MCF 10A (cell line): ENCODE results near the gene ADGRL3. TPM values are rescaled to one million over a fixed set of nuclear protein-coding genes. Genes with fewer than 3 reads are reported as not detected.

ENCODE experiments used
- BruUV-seq: library from RNA; stranded (reverse); fragments of 400-500 nt; replicated peaks from 2 replicates; lab custom pipeline; 2021; lab: Mats Ljungman, UMichigan
- CTCF ChIA-PET: fragments of 300-600 bp; sonication (Branson Sonifier 250); formaldehyde crosslinking; extraction: SDS; loops from one replicate; lab custom pipeline; 2021; ENCODE audit warnings: antibody characterized with exemption, inconsistent platforms; lab: Yijun Ruan, JAX
- POLR2A ChIA-PET: fragments of 300-600, 350-650 bp; sonication (Branson Sonifier 250); formaldehyde crosslinking; extraction: SDS; loops from one replicate; lab custom pipeline; 2020; ENCODE audit warnings: antibody characterized with exemption, inconsistent platforms; lab: Yijun Ruan, JAX
- DNase-seq: peaks from one replicate; pipeline ENCODE4 v3.0.0-alpha.2; 2018; ENCODE audit not compliant: unreplicated experiment
- H3K27ac Mint-ChIP-seq: one replicate; pipeline ENCODE4 v1.8.0; 2022; ENCODE audit warnings: mild to moderate bottlenecking, low read depth, mixed read lengths; ENCODE audit not compliant: unreplicated experiment
- H3K27me3 Mint-ChIP-seq: one replicate; pipeline ENCODE4 v1.8.0; 2022; ENCODE audit warnings: mixed read lengths; ENCODE audit not compliant: insufficient read depth, unreplicated experiment
- H3K36me3 Mint-ChIP-seq: one replicate; pipeline ENCODE4 v1.8.0; 2022; ENCODE audit warnings: mild to moderate bottlenecking, moderate library complexity, mixed read lengths; ENCODE audit not compliant: insufficient read depth, unreplicated experiment
- H3K4me1 Mint-ChIP-seq: one replicate; pipeline ENCODE4 v1.8.0; 2022; ENCODE audit warnings: mixed read lengths; ENCODE audit not compliant: insufficient read depth, unreplicated experiment
- H3K4me3 Mint-ChIP-seq: one replicate; pipeline ENCODE4 v1.8.0; 2022; ENCODE audit warnings: mild to moderate bottlenecking, moderate library complexity, mixed read lengths; ENCODE audit not compliant: unreplicated experiment
- H3K9me3 Mint-ChIP-seq: one replicate; pipeline ENCODE4 v1.8.0; 2022; ENCODE audit warnings: mixed read lengths; ENCODE audit not compliant: unreplicated experiment
- intact Hi-C: fragments of 100-400 bp; cut with micrococcal nuclease; formaldehyde crosslinking; loops from 2 replicates; pipeline ENCODE4 v1.14.1; 2022
- total RNA-seq: library from RNA; stranded (reverse); gene quantifications from 2 replicates; pipeline ENCODE4 v1.2.3, GENCODE V29; 2022
- TF ChIP-seq, protein P1 (sequence below): fragments of 200-600 bp; IDR thresholded peaks from one replicate; pipeline ENCODE4 v1.8.0; 2022; ENCODE audit warnings: antibody characterized with exemption, mild to moderate bottlenecking; ENCODE audit not compliant: unreplicated experiment

ADGRL3 gene
- total RNA-seq, 1 experiment from 2014 or later: 3.6 TPM

DNA sequence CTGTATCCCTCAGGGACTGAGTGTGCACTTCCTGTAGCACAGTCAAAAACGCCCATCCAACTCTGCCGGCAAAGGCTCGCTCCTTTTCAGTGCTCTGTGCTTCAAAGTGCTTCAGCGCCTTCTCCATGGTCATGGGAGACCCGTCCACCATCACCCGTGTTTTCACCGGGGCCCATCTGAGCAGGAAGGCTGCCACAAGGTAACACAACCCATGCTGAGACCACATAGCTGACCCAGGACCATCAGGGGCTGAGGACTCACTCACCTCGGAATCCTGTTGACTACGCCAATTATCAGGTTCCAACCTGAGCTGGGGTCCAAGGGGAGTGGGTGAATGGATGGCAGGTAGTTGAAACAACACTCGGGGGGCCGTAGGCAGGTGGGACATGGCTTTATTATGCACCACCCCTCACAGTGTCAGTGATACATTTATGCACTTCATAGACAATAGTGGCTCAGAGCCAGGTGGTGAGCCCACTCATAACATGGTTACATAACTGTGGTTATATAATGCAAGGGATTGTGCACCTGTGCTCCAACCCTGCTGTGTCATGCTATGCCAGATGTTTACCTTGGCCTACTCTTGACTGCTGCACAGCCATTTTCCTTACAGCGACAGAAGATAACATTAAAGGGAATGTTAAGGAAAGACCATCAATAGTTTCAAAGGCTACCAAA lies 227.8 kb downstream of the ADGRL3 start:
- DNase-seq: peak; percentile 80
- H3K27me3 Mint-ChIP-seq: no peaks in the 10 kb centered on the region
- no peaks in the 10 kb centered on the region for H3K36me3 Mint-ChIP-seq
- TF ChIP-seq, protein P1, sequence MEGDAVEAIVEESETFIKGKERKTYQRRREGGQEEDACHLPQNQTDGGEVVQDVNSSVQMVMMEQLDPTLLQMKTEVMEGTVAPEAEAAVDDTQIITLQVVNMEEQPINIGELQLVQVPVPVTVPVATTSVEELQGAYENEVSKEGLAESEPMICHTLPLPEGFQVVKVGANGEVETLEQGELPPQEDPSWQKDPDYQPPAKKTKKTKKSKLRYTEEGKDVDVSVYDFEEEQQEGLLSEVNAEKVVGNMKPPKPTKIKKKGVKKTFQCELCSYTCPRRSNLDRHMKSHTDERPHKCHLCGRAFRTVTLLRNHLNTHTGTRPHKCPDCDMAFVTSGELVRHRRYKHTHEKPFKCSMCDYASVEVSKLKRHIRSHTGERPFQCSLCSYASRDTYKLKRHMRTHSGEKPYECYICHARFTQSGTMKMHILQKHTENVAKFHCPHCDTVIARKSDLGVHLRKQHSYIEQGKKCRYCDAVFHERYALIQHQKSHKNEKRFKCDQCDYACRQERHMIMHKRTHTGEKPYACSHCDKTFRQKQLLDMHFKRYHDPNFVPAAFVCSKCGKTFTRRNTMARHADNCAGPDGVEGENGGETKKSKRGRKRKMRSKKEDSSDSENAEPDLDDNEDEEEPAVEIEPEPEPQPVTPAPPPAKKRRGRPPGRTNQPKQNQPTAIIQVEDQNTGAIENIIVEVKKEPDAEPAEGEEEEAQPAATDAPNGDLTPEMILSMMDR: no peak
- intact Hi-C loops: no loop called here
- no peak overlapping the region for H3K27ac Mint-ChIP-seq
- ChIA-PET CTCF (no interaction called here), POLR2A (no interaction called here)
- H3K4me1 Mint-ChIP-seq: peaks cover 16% of the 10 kb centered on the region
- H3K4me3 Mint-ChIP-seq: no peak overlapping the region
- H3K9me3 Mint-ChIP-seq: no peaks in the 10 kb centered on the region
- no TSS peak for BruUV-seq

DNA sequence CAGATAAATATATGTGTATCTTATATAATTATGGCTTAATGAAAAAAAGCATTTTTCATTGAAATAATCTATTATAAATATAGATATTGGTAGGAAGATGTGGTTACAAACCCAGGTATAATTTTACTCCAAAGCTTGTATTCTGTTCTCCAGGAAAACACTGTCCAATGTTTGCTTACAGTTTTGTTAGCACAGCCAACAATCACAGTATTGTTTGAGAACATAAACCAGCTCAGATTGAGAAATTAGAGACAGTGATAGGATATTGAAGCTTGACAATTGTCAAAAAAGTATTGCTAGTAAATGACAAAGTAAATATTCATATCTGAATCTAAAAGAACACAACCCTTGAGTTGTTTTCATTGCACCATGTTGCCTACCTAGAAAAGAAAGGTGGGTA lies 228.8 kb downstream of the ADGRL3 start:
- H3K4me1 Mint-ChIP-seq: peaks cover 16% of the 10 kb centered on the region
- ChIA-PET POLR2A (interaction anchor here (0.9 kb wide), 1 partner anchor 10 kb away, joined by 3 read pairs; no protein-coding TSS in a partner anchor), CTCF (interaction anchor here (0.6 to 0.9 kb wide), 3 partner anchors 32 to 470 kb away, joined by 3 read pairs; no protein-coding TSS in a partner anchor)
- no peaks in the 10 kb centered on the region for H3K36me3 Mint-ChIP-seq
- no TSS peak for BruUV-seq
- no peak overlapping the region for H3K4me3 Mint-ChIP-seq
- intact Hi-C loops: no loop called here
- no peaks in the 10 kb centered on the region for H3K9me3 Mint-ChIP-seq
- DNase-seq: no peak
- no peaks in the 10 kb centered on the region for H3K27me3 Mint-ChIP-seq
- no peak overlapping the region for H3K27ac Mint-ChIP-seq
- TF ChIP-seq, protein P1: no peak

GRCh38 chr4:61431131-61431530 lies 231.0 kb downstream of the ADGRL3 start:
- DNase-seq: no peak
- POLR2A ChIA-PET: no interaction called here
- BruUV-seq: no TSS peak

GRCh38 chr4:61437923-61438322 lies 237.8 kb downstream of the ADGRL3 start:
- intact Hi-C loops: no loop called here
- Mint-ChIP-seq H3K27me3 (no peaks in the 10 kb centered on the region), H3K36me3 (no peaks in the 10 kb centered on the region), H3K4me1 (peaks cover 20% of the 10 kb centered on the region), H3K4me3 (no peak overlapping the region), H3K27ac (peak overlapping the region; percentile 73), H3K9me3 (peaks cover 17% of the 10 kb centered on the region)
- no TSS peak for BruUV-seq
- CTCF ChIA-PET: no interaction called here
- TF ChIP-seq, protein P1: no peak
- DNase-seq: no peak
- POLR2A ChIA-PET: no interaction called here

More at GRCh38 chr4:61431131-61431530, 231.0 kb downstream of the ADGRL3 start:
- H3K4me3 Mint-ChIP-seq: no peak overlapping the region
- H3K27me3 Mint-ChIP-seq: no peaks in the 10 kb centered on the region
- H3K36me3 Mint-ChIP-seq: no peaks in the 10 kb centered on the region
- TF ChIP-seq, protein P1: no peak
- H3K4me1 Mint-ChIP-seq: peaks cover 6% of the 10 kb centered on the region
- CTCF ChIA-PET: interaction anchor here (1.9 kb wide), 1 partner anchor 10 kb away, joined by 4 read pairs; no protein-coding TSS in a partner anchor
- H3K27ac Mint-ChIP-seq: no peak overlapping the region
- H3K9me3 Mint-ChIP-seq: no peaks in the 10 kb centered on the region
- intact Hi-C loops: no loop called here
